ENCODE measurements around the gene NKAIN2.
"Not testable (repeated sequence)": the region's sequence is repeated elsewhere in the genome, so short reads cannot be mapped to it uniquely, and the experiment has no call there.

NKAIN2 gene

DNA sequence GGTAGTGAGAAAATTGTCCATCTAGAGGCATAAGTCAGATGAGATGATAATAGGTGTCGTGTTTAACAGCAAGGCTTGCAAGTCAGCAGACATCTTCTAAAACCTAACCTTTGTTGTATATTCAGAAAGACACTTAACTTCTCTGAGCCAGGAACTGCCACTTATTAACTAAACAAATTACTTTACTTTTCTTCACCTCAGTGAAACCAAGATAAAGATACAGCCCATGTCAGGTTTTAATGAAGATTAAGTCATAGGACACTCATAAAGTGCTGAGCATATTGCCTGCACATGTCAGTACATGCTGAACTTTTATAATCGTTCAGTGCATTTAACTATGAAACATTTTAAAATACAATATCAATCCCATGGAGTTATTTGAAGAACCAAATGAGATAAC lies 286.8 kb downstream of the NKAIN2 start:
- DNase-seq (ENCODE audit: low read depth): no peak

DNA sequence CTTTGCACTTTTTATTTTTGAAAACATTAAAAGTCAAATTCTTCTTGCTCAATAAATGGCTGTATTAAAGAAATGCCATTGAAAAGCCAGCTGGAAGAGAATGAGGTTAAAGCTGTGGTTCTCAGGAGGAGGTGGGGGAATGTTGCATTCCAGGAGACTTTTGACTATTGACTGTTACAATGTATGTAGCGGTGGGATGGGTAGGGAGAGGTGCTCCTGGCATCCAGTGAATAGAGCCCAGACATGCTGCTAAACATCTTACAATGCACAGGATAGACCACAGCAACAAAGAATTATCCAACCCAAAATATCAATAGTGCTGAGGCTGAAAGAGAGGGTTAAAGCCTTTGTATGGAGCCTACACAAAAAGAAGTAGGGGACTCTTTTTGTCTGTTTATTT lies 295.9 kb downstream of the NKAIN2 start:
- DNase-seq (ENCODE audit: low read depth): no peak

DNA sequence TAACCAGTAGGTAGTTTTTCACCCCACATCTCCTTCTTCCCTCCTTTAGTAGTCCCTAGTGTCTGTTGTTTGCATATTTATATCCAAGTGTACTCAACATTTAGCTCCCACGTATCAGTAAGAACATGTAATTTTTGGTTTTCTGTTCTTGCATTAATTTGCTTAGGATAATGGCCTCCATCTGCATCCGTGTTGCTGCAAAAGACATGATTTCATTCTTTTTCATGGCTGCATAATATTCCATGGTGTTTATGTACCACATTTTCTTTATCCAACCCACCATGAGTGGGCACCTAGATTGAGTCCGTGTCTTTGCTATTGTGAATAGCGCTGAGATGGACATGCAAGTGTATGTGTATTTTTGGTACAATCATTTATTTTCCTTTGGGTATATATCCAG lies 306.8 kb downstream of the NKAIN2 start:
- DNase-seq (ENCODE audit: low read depth): no peak

DNA sequence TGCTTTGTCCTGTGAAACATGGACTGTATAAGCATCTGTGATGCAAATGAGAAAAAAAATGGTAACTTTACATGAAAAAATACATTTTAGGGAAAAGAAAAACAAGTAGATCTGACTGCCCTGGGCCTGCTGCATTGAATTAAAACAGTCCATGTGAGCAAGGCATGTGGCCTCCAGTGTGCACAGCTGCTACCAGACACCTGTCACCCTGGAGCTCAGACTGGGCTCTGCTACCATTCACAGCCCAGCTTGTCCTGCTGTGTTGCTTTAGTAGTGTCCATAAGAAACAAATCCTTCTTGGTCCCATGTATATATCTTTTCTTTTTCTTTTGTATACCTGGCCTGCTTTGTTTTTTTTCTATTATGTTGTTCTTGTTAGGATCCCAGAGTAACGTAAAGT lies 315.9 kb downstream of the NKAIN2 start:
- no peak for DNase-seq (ENCODE audit: low read depth)

DNA sequence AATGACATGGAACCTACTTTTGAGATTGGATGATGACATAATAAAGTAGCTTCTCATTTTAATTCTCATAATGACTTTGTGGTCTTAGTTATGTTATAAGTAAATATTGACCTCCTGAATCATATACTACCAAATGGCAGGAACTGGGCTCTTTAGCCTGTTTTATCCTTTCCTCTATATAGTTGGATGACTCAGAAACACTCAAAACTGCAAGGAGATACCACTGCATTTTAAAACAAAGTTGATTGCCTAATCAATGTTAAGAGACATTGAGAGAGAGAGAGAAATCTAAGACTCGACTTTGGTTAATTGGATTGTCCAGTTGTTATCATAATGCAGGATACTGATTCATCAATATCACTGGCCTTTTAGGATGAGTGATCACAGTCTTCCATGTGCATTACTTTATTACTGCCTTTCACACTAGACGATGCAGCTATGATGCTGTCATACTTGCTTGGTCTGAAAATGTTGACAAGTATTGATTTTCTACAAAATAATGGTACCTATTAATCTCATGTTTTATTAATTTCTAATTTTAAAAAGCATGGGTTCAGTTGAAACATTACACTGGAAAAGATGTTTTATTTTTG lies 320.0 kb downstream of the NKAIN2 start:
- no peak for DNase-seq (ENCODE audit: low read depth)

DNA sequence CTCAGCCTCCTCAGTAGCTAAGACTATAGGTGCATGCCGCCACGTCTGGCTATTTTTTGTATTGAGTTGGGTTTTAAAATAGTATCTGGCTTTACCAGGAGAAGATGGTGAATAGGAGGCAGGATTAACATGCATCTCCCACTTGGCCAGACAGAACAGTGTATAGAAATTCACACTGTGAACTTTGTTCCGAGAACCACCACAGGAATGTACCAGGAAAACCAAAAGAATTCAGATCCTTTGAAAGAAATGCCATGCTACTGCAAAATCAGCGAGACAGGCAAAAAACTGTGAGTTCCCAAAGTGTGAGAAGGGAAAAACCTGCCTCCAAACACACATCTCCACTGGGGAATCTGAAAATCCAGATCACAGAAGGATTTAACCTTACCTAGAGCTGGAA lies 327.6 kb downstream of the NKAIN2 start:
- no peak for DNase-seq (ENCODE audit: low read depth)

DNA sequence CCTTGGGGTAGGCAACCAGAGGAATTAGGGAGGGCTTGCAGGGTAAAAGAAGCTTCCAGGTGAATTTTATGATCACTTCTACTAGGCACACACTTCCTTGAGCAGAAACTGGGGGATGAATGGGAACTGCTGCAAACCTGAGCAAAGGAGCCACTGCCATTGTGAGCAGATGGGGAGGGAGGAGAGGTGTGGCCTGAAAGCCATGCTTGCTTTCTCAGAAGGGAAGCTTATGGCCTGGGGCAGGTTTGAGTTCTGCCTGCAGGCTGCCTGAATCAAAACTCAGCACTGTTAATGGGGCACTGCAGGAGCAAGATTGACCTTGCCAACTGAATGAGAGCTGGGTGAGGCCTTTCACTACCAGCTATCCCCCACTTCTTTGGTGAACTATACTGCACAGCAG lies 328.1 kb downstream of the NKAIN2 start:
- no peak for DNase-seq (ENCODE audit: low read depth)

DNA sequence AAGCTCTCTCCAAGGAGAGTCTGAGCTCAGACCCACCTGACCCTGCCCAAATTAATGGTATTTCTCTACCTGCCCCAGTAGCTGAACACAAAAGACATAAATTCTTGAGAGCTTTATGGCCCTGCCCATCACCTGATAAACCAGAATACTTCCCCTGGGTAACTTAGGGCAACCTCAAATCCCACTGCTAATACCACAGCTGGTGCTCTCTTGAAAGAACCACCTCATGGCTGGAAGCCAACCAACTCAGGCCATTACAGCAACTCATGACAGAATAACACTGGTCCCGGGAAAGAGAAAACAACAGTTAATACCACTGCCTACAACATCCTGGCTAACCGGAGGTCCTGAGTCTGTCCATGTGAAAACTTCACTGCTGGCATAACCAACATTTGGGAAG lies 328.6 kb downstream of the NKAIN2 start:
- DNase-seq (ENCODE audit: low read depth): no peak

DNA sequence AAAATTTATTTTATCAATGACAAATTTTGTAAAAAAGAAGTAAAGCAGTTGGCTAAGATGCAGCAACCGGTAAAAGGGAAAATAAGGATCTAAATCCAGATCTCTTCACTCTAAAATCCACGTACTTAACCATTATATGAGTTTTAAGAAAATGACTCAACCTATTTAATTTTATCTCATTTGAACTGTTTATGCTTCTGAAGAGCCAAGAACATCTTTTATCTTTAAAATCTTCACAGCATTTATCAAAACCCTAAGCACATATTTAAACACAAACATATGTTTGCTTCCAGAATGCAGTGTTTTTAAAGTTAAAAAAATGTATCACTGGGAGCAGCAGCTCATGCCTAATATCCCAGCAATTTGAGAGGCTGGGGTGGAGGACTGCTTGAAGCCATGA lies 339.2 kb downstream of the NKAIN2 start:
- DNase-seq (ENCODE audit: low read depth): no peak

DNA sequence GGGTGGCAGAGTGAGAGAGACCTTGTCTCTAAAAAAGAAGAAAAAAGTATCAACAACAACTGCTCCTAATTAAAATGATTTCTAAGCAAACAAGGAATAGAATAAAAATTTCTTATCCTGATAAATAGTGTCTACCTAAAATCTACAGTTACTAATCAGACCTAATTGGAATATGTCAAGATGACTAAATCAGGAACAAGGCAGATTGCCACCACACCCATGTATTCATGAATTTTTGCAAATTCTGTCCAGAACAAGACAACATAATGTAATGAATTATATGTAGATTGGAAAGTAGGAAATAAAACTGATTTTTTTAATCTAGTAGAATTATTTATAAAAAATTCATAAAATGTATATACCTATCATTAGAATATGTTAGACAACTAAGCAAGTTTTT lies 339.8 kb downstream of the NKAIN2 start:
- DNase-seq (ENCODE audit: low read depth): no peak

DNA sequence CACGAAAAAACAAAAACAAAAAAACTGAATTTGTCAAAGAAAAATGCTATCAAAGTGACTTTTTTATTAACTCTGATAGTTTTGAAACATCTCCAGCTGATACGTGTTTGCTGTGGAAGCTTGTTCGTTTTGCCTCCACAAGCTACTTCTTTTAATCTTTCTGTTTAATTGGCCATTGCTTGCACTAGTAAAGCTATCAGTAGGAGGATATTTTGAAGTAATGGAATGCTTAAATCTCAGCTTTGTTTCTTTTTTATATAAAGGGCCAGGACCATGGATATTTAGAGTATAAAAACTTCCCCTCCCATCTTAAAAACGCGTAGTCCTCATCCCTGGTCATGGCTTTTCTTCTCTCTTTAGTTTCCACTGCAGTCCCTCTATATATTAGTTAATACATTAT lies 344.0 kb downstream of the NKAIN2 start:
- no peak for DNase-seq (ENCODE audit: low read depth)

DNA sequence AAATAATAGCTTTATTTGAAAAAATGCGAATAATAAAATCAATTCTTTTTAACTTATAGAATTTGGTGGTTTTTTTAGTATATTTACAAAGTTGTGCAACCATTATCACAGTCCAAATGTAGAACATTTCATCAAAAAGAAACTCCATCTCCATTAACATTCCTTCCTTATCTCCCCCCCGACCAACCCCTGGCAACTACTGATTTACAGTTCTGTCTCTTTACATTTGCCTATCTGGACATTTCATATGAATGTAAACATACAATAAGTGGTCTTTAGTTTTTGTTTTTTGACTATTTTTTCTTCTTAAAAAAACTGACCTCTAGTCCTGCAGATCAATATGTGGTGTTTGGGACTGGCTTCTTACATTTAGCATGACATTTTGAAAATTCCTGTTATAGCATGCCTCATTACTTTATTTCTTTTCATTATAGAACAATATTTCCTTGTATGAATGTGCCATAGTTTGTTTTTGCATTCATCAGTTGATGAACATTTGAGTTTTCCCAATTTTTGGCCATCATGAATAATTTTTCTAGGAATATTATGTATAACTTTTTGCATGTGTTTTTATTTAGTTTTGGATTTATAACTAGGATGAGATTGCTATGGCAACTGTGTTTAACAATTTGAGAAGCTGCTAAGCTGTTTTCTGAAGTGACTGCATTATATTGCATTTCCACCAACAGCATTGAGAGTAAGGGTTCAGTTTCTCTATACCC lies 344.7 kb downstream of the NKAIN2 start:
- DNase-seq (ENCODE audit: low read depth): no peak

DNA sequence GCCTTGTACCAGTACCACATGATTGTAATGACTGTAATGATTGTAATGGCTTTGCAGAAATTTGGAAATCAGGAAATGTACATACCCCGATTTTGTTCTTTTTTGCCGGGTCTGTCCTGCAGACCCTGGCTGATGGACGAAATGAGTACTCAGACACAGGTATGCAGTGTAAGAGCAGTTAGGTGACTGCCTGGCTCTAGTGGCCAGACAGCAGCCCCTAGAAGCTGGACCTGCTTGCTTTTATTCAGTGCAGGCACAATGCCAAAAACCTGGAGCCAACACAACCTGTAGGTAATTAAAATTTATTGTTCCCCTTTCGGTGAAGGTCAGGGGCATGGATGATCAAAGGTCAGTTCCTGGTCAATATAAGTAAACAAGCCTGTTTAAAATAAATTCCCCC lies 346.0 kb downstream of the NKAIN2 start:
- DNase-seq (ENCODE audit: low read depth): no peak

DNA sequence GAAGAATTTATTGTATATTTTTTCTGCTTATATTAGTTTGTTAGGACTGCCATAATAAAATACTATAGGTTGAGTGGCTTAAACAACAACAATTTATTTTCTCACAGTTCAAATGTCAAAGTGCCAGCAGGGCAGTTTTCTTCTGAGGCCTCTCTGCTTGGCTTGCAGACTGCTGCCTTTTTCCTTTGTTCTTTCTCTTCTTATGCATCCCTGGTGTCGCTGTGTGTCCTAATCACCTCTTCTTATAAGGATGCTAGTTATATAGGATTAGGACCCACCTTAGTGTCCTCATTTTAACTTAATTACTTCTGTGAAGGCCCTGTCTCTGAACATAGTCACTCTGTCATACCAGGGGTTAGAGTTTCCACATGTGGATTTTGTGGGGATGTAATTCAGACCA lies 354.4 kb downstream of the NKAIN2 start:
- no peak for DNase-seq (ENCODE audit: low read depth)

DNA sequence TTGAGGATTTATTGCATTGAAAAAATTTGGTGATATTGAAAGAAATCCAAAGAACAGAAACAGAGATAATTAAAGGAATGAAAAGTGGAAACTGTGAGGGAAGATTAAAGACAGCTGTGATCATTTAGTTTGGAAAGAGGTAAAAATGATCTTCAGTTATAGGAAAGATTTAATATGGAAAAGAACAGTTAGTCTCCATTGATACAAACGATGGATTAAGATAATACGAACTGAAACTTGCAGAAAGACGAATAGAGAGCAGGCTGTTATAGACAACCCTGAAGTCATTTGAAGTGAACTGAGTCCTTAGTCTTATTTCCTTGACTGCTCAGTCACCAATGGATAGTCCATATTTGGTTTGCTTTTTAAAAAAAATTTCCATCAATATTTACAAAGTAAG lies 360.0 kb downstream of the NKAIN2 start:
- DNase-seq (ENCODE audit: low read depth): no peak

DNA sequence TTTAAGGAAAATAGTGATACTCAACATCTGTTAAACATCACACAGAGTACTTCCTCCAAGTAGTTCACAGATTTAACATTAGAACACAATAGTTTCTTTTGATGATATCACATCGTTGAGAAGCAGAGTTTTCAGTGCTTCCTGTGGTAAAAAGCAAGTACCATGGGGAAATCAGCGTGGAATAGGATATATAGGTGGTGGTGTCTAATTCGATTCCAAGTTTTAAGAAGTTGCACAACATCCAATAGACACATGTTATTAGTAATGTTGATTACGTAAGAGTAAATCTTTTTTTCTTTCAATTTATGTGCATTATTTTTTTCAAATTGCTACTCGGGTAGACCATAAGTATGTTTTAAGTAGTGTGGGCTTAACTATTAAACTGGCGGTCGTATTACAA lies 360.7 kb downstream of the NKAIN2 start:
- no peak for DNase-seq (ENCODE audit: low read depth)

DNA sequence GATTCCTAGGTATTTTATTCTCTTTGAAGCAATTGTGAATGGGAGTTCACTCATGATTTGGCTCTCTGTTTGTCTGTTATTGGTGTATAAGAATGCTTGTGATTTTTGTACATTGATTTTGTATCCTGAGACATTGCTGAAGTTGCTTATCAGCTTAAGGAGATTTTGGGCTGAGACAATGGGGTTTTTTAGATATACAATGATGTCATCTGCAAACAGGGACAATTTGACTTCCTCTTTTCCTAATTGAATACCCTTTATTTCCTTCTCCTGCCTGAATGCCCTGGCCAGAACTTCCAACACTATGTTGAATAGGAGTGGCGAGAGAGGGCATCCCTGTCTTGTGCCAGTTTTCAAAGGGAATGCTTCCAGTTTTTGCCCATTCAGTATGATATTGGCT lies 363.6 kb downstream of the NKAIN2 start:
- not testable (repeated sequence) for DNase-seq (ENCODE audit: low read depth)

DNA sequence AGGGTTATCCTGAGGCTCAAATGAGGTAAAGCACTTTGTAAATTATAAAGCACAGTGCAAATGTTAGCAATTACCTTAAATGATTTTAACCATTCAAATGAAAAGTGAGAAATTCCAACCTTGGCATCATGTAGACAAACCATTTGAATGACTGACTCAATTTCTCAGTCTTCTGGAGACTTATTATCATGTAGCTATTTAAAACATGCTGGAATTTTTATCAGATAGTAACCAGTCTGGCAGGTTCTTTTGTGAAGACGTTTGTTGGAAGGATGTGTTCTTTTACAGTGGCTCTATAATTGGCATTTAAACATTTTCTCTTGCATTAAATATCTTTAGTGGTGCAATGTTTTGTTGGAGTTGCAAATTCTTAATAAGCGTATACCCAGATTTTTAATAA lies 386.6 kb downstream of the NKAIN2 start:
- no peak for DNase-seq (ENCODE audit: low read depth)

DNA sequence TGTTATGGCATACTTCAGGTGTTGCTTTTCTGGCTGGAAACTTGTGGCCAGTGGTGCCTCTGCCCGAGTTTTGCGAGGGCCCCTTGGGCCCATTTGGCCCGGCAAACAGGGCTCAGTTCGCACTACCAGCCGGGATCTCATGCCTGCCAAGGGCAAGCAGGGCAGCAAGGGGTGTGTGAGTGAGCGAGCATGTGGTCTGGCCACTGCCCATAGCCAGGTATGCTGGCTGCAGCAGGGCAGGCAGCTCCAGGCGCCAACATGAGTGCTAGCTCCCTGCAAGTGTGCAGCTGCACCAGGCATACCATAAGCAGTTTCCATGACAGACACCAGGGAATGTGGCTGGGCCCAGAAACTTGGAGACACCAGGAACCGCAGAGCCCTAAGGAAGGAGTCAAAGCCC lies 389.5 kb downstream of the NKAIN2 start:
- DNase-seq (ENCODE audit: low read depth): no peak

DNA sequence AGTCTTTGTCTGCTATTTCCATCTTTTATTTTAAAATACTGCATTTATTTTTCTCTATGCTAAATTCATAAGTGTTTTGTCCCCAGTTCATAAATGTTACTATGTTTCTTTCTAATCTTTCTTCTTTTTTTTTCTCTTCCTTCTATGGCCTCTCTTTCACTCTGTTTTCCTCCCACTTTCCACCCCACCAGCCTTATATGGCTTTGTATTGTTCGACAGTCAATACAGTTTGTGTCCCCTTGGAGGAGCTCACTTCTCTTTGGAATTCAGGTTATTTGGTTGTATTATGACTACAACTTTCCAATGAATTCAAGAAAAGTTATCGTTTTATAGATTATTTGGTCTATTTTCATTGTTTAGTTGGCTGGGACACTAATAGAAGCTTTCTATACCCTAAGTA lies 393.5 kb downstream of the NKAIN2 start:
- DNase-seq (ENCODE audit: low read depth): no peak

DNA sequence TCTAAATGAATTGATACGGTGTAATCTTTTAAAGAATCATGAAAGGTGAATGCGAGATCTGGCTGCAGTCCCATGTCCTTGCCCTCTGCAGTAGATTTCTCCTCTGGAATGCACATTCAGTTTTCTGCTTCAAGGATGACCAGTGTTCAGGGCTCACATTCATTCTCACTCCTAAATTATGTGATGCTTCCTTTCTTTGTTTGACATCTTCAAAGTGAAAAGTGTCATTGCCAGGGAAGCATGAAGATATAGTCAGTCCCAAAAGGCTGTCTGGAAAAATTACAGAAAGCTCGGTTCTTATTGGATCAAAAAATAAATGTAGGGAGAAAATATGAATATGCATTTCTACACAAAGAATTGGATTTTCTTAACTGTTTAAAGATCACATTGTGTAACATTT lies 395.6 kb downstream of the NKAIN2 start:
- DNase-seq (ENCODE audit: low read depth): no peak

DNA sequence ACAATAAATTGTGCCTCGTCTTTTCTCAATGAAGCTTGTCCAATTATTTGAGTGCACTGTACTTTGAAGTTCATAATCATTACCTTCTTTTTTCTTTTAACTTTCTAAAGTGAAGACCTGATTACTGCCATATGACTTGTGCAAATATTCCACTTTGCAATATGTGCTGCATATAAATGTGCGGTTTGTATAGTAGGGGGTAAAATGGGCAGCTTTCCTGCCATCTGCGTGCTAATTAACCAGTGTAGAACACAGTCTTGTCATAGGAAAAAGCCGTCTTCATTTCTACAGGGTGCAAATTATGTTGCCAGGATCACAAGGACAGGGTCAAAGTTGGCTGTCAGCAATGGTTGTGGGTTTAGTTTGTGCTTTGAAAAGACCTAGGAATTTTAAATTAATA lies 397.0 kb downstream of the NKAIN2 start:
- no peak for DNase-seq (ENCODE audit: low read depth)

DNA sequence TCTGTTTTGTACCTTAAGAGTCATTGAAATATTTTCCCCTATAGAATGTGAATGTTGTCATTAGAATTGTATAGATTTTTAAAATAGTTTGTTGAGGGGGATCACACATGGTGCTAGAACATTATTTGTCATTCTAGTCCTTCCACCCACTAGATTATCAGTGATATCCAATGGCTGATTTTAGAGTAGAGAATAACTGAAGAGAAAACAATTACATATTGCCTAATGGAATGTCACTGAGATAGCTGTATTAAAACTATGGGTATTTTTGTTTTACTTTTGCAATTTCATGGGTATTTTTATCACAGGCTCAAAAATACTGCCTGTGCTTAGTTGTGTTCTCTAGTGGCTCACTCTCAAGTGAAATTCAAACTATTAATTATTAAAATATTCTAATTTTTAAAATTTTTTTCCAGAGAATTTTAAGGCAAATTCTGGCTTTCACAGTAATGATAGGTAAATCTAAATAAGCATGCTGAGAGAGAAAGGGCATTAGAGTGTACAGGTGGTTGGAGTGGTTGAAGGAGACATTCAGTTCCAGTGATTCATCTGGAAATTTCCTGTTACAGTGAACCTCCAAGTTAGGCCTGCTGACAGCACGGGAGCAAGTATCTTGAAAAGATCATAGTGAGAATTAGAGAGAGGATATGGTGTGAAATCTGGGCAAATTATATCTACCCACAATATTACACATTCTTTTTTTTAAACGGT lies 399.6 kb downstream of the NKAIN2 start:
- no peak for DNase-seq (ENCODE audit: low read depth)

DNA sequence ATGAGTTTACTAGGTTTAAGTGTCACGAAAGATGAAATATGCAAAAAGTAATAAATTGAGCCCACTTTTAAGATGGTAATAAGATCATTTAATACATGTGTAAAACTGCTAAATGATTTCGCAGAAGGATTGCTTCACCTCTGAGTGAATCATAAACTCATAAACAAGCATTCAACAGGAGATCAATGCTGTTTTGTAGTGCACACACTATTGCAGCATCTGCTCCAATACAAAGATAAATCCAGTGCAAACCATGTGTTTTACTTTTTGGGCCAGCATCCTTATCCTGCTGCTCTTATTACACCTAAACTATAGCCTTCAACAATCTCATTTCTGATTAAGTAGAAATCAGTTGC lies 400.1 kb downstream of the NKAIN2 start:
- no peak for DNase-seq (ENCODE audit: low read depth)

Measured in T follicular helper cell (primary cell).